Keratinocyte (primary cell): Measurements from ENCODE around the gene UTP4. TPM values are rescaled to one million over a fixed set of nuclear protein-coding genes. Genes with fewer than 3 reads are reported as not detected.

Experiments
- DNase-seq: peaks from one replicate; pipeline ENCODE4 v3.0.0-alpha.2; 2011; ENCODE audit warnings: low read depth, missing footprints, low spot score
- FAIRE-seq: peaks from 2 replicates; lab custom pipeline; 2011; peaks lifted over from hg19 to GRCh38; lab: Jason Lieb, UNC
- H2AFZ ChIP-seq: 2 replicates; pipeline ENCODE4 v1.6.0; 2012; ENCODE audit warnings: low read length, control low read depth, inconsistent platforms; ENCODE audit not compliant: control insufficient read depth
- H3K27ac ChIP-seq: 2 replicates; pipeline ENCODE4 v1.5.1; 2011; ENCODE audit warnings: low read length; ENCODE audit not compliant: control insufficient read depth, insufficient read depth
- H3K27me3 ChIP-seq: 3 replicates; pipeline ENCODE4 v1.6.0; 2011; ENCODE audit warnings: low read length; ENCODE audit not compliant: control insufficient read depth, insufficient read depth; ENCODE audit errors: extremely low read depth
- H3K36me3 ChIP-seq, 2 experiments: 2 replicates in 1 of 2; 3 replicates in 1 of 2; pipeline ENCODE4 v1.5.1; 2011; ENCODE audit warnings: low read length in 2 of 2, mild to moderate bottlenecking in 1 of 2; ENCODE audit not compliant: control insufficient read depth in 2 of 2, insufficient read depth in 2 of 2; ENCODE audit errors: extremely low read depth in 1 of 2
- H3K4me1 ChIP-seq: 3 replicates; pipeline ENCODE4 v1.5.1; 2011; ENCODE audit warnings: low read length; ENCODE audit not compliant: control insufficient read depth, insufficient read depth; ENCODE audit errors: extremely low read depth
- H3K4me2 ChIP-seq: 3 replicates; pipeline ENCODE4 v1.6.0; 2011; ENCODE audit warnings: low read depth, low read length; ENCODE audit not compliant: control insufficient read depth, insufficient read depth; ENCODE audit errors: extremely low read depth
- H3K4me3 ChIP-seq, 3 experiments: fragments of 200-600 bp in 1 of 3; sonication (generic) in 1 of 3; 2 replicates in 2 of 3; 3 replicates in 1 of 3; pipeline ENCODE4 v1.5.1; 2011 to 2016; ENCODE audit warnings: low read length in 3 of 3, mild to moderate bottlenecking in 3 of 3, control low read depth in 2 of 3, inconsistent platforms in 1 of 3, low read depth in 1 of 3, mixed read lengths in 1 of 3, mixed run types in 1 of 3, moderate library complexity in 1 of 3; ENCODE audit not compliant: control insufficient read depth in 2 of 3, insufficient read depth in 2 of 3; ENCODE audit errors: extremely low read depth in 1 of 3
- H3K79me2 ChIP-seq: 2 replicates; pipeline ENCODE4 v1.6.0; 2012; ENCODE audit warnings: low read length; ENCODE audit not compliant: control insufficient read depth, insufficient read depth
- H3K9ac ChIP-seq: 3 replicates; pipeline ENCODE4 v1.6.0; 2011; ENCODE audit warnings: low read length; ENCODE audit not compliant: control insufficient read depth, insufficient read depth; ENCODE audit errors: extremely low read depth
- H3K9me1 ChIP-seq: 3 replicates; pipeline ENCODE4 v1.6.0; 2011; ENCODE audit warnings: low read length; ENCODE audit not compliant: control insufficient read depth, insufficient read depth; ENCODE audit errors: extremely low read depth
- H3K9me3 ChIP-seq: 2 replicates; pipeline ENCODE4 v1.5.1; 2012; ENCODE audit warnings: low read depth, low read length; ENCODE audit not compliant: control insufficient read depth
- H4K20me1 ChIP-seq: 3 replicates; pipeline ENCODE4 v1.6.0; 2011; ENCODE audit warnings: low read length; ENCODE audit not compliant: control insufficient read depth, insufficient read depth; ENCODE audit errors: extremely low read depth
- EZH2 ChIP-seq: IDR thresholded peaks from one replicate; pipeline ENCODE4 v1.6.1; 2012; ENCODE audit warnings: inconsistent platforms, mild to moderate bottlenecking, low read length, moderate library complexity
- dilution Hi-C: fragments of 300-500 bp; cut with MboI; formaldehyde crosslinking; loops from one replicate; pipeline ENCODE4 v1.7.0; 2020; ENCODE audit warnings: low sequenced_read_pairs; ENCODE audit not compliant: extremely low pct_ligation_motif_present
- polyA plus RNA-seq, 5 experiments: library from polyadenylated mRNA; depleted of rRNA in 3 of 5; stranded (reverse) in 3 of 5; stranded (forward) in 1 of 5; unstranded in 1 of 5; fragments of >200 nt; gene quantifications; 1 replicate in 1 of 5; 2 replicates in 3 of 5; 3 replicates in 1 of 5; pipeline versions ENCODE4 v1.2.1 to v1.2.3, GENCODE V29; 2011 to 2012; ENCODE audit warnings: missing spikeins in 2 of 5, low read depth in 1 of 5, low replicate concordance in 1 of 5
- TF ChIP-seq, protein P1 (sequence below), 3 experiments: IDR thresholded peaks in 1 of 3; conservative IDR thresholded peaks in 1 of 3; optimal IDR thresholded peaks in 1 of 3; 2 replicates in 2 of 3; 3 replicates in 1 of 3; pipeline versions ENCODE3 to v1.5.1; 2011; ENCODE audit warnings: low read length in 3 of 3, mild to moderate bottlenecking in 3 of 3, moderate library complexity in 2 of 3, control low read depth in 1 of 3, inconsistent platforms in 1 of 3; ENCODE audit not compliant: insufficient read depth in 2 of 3; ENCODE audit errors: extremely low read depth in 1 of 3

The UTP4 gene
- polyA plus RNA-seq, 1 donor (not counting 4 experiments of a cell fraction or from before 2014, with no cell fraction given) = 106 TPM

DNA sequence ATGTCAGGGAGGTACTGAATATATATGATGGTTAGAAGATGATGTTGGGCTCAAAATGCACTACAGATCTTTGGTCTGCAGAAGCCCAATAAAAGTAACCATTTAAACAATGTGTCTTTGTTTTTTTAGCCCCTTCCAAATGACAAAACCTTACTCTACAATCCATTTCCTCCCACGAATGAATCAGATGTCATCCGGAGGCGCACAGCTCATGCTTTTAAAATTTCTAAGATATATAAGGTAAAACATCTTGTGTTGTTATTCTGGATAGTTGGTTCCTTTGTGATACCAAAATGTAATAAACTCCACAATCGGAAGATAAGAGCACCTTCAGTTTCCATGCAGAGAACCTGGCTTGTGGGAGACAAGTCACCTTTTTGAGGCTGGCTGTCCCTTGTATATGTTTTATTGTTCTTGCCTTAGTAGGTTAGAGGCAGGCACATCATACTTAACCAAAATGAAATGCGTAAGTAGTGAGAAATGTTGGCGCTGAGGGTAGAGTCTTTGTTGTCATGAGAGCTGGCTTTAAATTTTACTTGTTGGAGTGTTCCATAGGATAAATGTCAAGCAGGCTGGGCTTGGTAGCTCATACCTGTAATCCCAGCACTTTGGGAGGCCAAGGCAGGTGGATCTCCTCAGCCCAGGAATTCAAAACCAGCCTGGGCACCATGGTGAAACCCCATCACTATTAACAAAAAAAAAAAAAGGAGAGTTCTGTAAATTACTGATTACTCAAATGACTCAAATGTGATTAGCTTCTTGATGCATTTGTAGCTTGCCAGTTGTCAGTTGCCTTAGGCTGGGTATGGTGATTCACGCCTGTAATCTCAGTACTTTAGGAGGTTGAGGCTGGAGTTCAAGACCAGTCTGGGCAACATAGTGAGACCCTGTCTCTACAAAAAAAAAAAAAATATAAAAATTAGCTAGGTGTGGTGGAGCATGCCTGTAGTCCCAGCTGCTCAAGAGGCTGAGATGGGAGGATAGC, 34.8 kb downstream of the UTP4 start:
- Histone ChIP-seq H3K4me2 (peak overlapping the region; percentile 47), H3K36me3 (peaks cover 23 to 41% of the 10 kb centered on the region in 2 experiments), H3K9ac (no peak overlapping the region), H2AFZ (no peak overlapping the region), H3K27me3 (no peaks in the 10 kb centered on the region), H3K9me1 (peaks cover 4% of the 10 kb centered on the region), H3K27ac (peak overlapping the region; percentile 55), H3K4me1 (peaks cover 24% of the 10 kb centered on the region), H3K9me3 (no peaks in the 10 kb centered on the region), H3K79me2 (no peaks in the 10 kb centered on the region), H3K4me3 (no peak overlapping the region), H4K20me1 (peaks cover 11% of the 10 kb centered on the region)
- peak; percentile 44 for DNase-seq
- FAIRE-seq = peak; percentile 82
- dilution Hi-C loops = no loop called here
- TF ChIP-seq, protein P1, sequence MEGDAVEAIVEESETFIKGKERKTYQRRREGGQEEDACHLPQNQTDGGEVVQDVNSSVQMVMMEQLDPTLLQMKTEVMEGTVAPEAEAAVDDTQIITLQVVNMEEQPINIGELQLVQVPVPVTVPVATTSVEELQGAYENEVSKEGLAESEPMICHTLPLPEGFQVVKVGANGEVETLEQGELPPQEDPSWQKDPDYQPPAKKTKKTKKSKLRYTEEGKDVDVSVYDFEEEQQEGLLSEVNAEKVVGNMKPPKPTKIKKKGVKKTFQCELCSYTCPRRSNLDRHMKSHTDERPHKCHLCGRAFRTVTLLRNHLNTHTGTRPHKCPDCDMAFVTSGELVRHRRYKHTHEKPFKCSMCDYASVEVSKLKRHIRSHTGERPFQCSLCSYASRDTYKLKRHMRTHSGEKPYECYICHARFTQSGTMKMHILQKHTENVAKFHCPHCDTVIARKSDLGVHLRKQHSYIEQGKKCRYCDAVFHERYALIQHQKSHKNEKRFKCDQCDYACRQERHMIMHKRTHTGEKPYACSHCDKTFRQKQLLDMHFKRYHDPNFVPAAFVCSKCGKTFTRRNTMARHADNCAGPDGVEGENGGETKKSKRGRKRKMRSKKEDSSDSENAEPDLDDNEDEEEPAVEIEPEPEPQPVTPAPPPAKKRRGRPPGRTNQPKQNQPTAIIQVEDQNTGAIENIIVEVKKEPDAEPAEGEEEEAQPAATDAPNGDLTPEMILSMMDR (optimal IDR thresholded peaks at IDR 0.05 in 1 of 3, IDR thresholded peaks at IDR 0.05 in 1 of 3, conservative IDR thresholded peaks at IDR 0.05 in 1 of 3; ENCODE audit: extremely low read depth in 1 of 3, insufficient read depth in 2 of 3, low read length in 3 of 3) = no peak
- no peak for TF ChIP-seq EZH2

- no peak overlapping the region for H3K27ac ChIP-seq
- H3K9me1 ChIP-seq = peaks cover 4% of the 10 kb centered on the region
- peaks cover 11% of the 10 kb centered on the region for H4K20me1 ChIP-seq
- H3K4me2 ChIP-seq = no peak overlapping the region
- H3K79me2 ChIP-seq = no peaks in the 10 kb centered on the region
- DNase-seq = no peak
- dilution Hi-C loops = no loop called here
- FAIRE-seq = no peak
- peaks cover 33% of the 10 kb centered on the region for H3K4me1 ChIP-seq
- no peak overlapping the region for H2AFZ ChIP-seq
- H3K9ac ChIP-seq = no peak overlapping the region
- H3K36me3 ChIP-seq = peaks cover 20 to 37% of the 10 kb centered on the region in 2 experiments
- no peaks in the 10 kb centered on the region for H3K9me3 ChIP-seq
- H3K27me3 ChIP-seq = no peaks in the 10 kb centered on the region
- TF ChIP-seq, protein P1 (optimal IDR thresholded peaks at IDR 0.05 in 1 of 3, IDR thresholded peaks at IDR 0.05 in 1 of 3, conservative IDR thresholded peaks at IDR 0.05 in 1 of 3; ENCODE audit: extremely low read depth in 1 of 3, insufficient read depth in 2 of 3, low read length in 3 of 3) = no peak
- no peak for TF ChIP-seq EZH2
- H3K4me3 ChIP-seq = no peak overlapping the region
Measured at GRCh38 chr16:69169051-69169450, 36.6 kb downstream of the UTP4 start.
